Measurements from ENCODE around the gene KRT81.

Gene KRT81

GRCh38 chr12:52236386-52237050, 54.8 kb downstream of the KRT81 start:
- DNase-seq: no peak
